ENCODE results near the gene PPP2R2D.

DNA sequence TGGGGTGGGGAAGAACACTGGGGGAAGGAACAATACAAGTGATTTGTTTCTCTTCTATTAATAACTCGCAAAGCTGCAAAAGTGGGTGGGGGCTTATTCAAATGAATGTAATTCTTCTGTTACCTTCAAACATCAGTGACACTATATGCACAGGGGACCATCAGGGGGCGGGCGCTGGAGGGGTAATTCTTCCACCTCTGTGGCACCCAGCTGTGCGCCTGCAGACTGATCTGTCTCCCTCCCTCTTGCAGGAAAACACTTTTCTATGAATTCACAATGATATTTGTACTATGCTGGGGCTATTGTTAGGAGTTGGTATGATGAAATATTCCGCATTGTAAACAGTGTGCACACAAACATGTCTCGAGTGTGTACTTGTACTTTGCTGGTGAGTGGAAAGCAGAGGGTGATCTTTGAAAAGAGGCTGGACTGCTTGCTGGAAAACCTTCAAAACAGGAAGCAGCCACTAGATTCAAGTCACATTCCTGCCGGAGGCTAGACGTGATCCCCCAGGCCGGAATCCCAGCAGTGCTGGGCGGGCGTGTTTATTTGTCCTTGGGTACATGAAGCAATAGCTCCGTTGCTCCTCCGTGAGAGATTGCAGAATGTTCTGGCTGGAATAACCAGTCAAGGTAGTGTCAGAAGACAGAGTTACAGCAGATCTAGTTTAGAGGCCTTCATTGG, 96.7 kb downstream of the PPP2R2D start:
- no peak for TF ChIP-seq LEF1 (IDR thresholded peaks at IDR 0.05; ENCODE audit: borderline replicate concordance)
- no peak for TF ChIP-seq SUZ12 (IDR thresholded peaks at IDR 0.05)
- TF ChIP-seq SP1 (IDR thresholded peaks at IDR 0.05), result no peak
- TF ChIP-seq TARDBP (IDR thresholded peaks at IDR 0.05), result no peak
- TF ChIP-seq, protein P1, sequence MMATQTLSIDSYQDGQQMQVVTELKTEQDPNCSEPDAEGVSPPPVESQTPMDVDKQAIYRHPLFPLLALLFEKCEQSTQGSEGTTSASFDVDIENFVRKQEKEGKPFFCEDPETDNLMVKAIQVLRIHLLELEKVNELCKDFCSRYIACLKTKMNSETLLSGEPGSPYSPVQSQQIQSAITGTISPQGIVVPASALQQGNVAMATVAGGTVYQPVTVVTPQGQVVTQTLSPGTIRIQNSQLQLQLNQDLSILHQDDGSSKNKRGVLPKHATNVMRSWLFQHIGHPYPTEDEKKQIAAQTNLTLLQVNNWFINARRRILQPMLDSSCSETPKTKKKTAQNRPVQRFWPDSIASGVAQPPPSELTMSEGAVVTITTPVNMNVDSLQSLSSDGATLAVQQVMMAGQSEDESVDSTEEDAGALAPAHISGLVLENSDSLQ (IDR thresholded peaks at IDR 0.05), result no peak
- TF ChIP-seq BHLHE40 (IDR thresholded peaks at IDR 0.05; ENCODE audit: borderline replicate concordance), result no peak
- TF ChIP-seq ELF4 (IDR thresholded peaks at IDR 0.05), result no peak
